Loucy (cell line): Measurements from ENCODE around the gene SH2D4B.

Source experiments
- EZH2phosphoT487 ChIP-seq: fragments of 200-600 bp; IDR thresholded peaks from 2 replicates; pipeline ENCODE4 v1.6.1; 2018; ENCODE audit warnings: antibody characterized with exemption, mild to moderate bottlenecking, moderate library complexity, borderline replicate concordance
- TF ChIP-seq, protein P1 (sequence below): fragments of 200-600 bp; sonication (generic); conservative IDR thresholded peaks from 2 replicates; pipeline ENCODE4 v1.5.1; 2014; ENCODE audit warnings: mild to moderate bottlenecking, antibody characterized with exemption, low read length

- TF ChIP-seq, protein P1, sequence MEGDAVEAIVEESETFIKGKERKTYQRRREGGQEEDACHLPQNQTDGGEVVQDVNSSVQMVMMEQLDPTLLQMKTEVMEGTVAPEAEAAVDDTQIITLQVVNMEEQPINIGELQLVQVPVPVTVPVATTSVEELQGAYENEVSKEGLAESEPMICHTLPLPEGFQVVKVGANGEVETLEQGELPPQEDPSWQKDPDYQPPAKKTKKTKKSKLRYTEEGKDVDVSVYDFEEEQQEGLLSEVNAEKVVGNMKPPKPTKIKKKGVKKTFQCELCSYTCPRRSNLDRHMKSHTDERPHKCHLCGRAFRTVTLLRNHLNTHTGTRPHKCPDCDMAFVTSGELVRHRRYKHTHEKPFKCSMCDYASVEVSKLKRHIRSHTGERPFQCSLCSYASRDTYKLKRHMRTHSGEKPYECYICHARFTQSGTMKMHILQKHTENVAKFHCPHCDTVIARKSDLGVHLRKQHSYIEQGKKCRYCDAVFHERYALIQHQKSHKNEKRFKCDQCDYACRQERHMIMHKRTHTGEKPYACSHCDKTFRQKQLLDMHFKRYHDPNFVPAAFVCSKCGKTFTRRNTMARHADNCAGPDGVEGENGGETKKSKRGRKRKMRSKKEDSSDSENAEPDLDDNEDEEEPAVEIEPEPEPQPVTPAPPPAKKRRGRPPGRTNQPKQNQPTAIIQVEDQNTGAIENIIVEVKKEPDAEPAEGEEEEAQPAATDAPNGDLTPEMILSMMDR, result no peak
- TF ChIP-seq EZH2phosphoT487, result no peak
Observed at GRCh38 chr10:80649183-80649582, 111.5 kb downstream of the SH2D4B start.
